Vagina (tissue), 2 donors: ENCODE measurements around the gene TP53I13.

ENCODE experiments used
- POLR2A ChIP-seq, 2 donors: fragments of 450-650 bp; IDR thresholded peaks; one replicate each; pipeline ENCODE4 v1.6.1; 2017; ENCODE audit warnings: antibody characterized with exemption in 2 of 2, mild to moderate bottlenecking in 2 of 2, moderate library complexity in 2 of 2
- POLR2AphosphoS5 ChIP-seq, 2 donors: sonication (generic); formaldehyde crosslinking; IDR thresholded peaks; one replicate each; pipeline ENCODE4 v1.9.0; 2017; ENCODE audit warnings: antibody characterized with exemption in 2 of 2, mild to moderate bottlenecking in 2 of 2, low read depth in 1 of 2; ENCODE audit not compliant: insufficient read depth in 1 of 2
- TF ChIP-seq, protein P1 (sequence below), 3 experiments: fragments of 450-650 bp in 2 of 3; fragments of 200-600 bp in 1 of 3; sonication (generic) in 1 of 3; IDR thresholded peaks; one replicate each; pipeline ENCODE4 v1.5.1; 2017 to 2019; ENCODE audit warnings: antibody characterized with exemption in 3 of 3, mild to moderate bottlenecking in 2 of 3, moderate library complexity in 2 of 3

DNA sequence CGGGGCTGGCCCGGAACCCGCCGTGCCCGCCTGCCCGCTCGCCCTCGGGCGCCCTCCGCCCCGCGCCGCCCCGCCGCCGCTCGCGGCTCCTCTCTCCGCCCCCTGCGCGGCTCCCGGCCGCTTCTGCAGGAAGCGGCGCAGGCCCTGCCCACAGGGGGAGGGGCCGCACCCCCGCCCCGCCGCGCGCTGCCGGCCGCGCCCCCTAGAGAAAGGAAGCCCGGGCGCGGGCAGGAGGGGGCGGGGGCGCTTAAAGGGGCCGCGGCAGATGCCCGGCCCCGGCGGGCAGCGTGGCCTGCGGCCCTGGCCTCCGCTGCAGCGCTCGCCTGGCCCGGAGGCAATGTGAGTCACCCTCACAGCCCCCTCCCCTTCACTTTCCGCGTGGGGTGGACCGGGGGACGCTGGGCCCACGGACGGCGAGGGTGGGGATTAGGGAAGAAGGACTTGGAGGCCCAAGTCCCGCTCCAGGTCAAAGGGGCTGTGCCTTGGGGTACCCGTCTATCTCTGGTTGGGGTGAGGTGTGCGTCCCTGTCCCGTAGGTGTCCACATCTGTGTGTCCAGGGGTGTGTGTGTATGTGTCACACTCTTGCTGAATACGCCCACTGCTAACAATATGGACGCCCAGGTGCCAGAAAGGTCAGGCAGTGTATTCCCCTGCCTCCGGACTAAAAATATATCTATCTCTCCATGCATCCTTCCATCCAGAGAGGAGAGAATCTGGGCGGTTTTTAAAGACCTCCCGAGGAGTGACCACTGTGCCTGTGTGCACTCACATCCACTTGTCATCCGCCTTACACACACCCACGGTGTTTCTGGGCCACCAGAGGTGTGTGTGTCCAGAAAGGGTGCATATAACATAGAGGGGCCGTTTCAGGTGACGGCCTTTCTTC is 21.3 kb downstream of the TP53I13 start, which contains the start of gene GIT1:
- TF ChIP-seq POLR2AphosphoS5 (IDR thresholded peaks at IDR 0.05; ENCODE audit: insufficient read depth in 1 of 2, low read depth in 1 of 2), result no peak
- peak in 1 of 2 donors; percentile 79 for TF ChIP-seq POLR2A (IDR thresholded peaks at IDR 0.05)
- TF ChIP-seq, protein P1, sequence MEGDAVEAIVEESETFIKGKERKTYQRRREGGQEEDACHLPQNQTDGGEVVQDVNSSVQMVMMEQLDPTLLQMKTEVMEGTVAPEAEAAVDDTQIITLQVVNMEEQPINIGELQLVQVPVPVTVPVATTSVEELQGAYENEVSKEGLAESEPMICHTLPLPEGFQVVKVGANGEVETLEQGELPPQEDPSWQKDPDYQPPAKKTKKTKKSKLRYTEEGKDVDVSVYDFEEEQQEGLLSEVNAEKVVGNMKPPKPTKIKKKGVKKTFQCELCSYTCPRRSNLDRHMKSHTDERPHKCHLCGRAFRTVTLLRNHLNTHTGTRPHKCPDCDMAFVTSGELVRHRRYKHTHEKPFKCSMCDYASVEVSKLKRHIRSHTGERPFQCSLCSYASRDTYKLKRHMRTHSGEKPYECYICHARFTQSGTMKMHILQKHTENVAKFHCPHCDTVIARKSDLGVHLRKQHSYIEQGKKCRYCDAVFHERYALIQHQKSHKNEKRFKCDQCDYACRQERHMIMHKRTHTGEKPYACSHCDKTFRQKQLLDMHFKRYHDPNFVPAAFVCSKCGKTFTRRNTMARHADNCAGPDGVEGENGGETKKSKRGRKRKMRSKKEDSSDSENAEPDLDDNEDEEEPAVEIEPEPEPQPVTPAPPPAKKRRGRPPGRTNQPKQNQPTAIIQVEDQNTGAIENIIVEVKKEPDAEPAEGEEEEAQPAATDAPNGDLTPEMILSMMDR (IDR thresholded peaks at IDR 0.05), result no peak
